ENCODE data around the gene LMX1A.

Gene LMX1A

DNA sequence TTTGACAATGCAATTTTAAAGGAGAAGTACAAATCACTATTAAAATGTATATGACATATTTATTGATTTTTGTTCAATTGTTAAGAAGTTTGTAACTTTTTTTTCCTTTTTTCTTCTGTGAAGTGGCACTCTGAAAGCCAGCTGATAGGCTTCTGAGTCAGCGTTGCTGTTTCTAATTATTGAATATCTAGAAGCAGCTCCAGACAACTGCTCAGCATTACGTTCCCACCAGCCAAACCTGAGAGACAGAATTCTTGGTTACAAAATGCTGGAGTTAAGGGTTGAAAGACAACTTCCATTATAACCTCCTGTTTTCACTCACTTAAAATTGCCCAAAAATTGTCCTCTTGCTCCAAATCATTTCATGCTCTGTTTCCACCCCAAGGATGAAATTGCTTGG is 31.4 kb upstream of the LMX1A start:
- TF ChIP-seq CREB1 (IDR thresholded peaks at IDR 0.05; ENCODE audit: low read depth) (no peak), NFIC (IDR thresholded peaks at IDR 0.05) (no peak), YY1 (IDR thresholded peaks at IDR 0.05; ENCODE audit: low read depth) (no peak), EGR1 (IDR thresholded peaks at IDR 0.05) (no peak), TAF1 (IDR thresholded peaks at IDR 0.05; ENCODE audit: low read depth) (no peak), EP300 (IDR thresholded peaks at IDR 0.05; ENCODE audit: borderline replicate concordance) (no peak), CEBPB (IDR thresholded peaks at IDR 0.05) (no peak), ZBTB7A (IDR thresholded peaks at IDR 0.05; ENCODE audit: low read depth) (no peak), FOXM1 (IDR thresholded peaks at IDR 0.05; ENCODE audit: borderline replicate concordance, low read depth) (no peak), RAD21 (IDR thresholded peaks at IDR 0.05; ENCODE audit: low read depth) (no peak), TEAD4 (IDR thresholded peaks at IDR 0.05) (no peak), TCF12 (IDR thresholded peaks at IDR 0.05; ENCODE audit: low read depth) (no peak)
- TF ChIP-seq, protein P1, sequence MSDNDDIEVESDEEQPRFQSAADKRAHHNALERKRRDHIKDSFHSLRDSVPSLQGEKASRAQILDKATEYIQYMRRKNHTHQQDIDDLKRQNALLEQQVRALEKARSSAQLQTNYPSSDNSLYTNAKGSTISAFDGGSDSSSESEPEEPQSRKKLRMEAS (IDR thresholded peaks at IDR 0.05): no peak
- TF ChIP-seq, protein P2, sequence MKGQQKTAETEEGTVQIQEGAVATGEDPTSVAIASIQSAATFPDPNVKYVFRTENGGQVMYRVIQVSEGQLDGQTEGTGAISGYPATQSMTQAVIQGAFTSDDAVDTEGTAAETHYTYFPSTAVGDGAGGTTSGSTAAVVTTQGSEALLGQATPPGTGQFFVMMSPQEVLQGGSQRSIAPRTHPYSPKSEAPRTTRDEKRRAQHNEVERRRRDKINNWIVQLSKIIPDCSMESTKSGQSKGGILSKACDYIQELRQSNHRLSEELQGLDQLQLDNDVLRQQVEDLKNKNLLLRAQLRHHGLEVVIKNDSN (IDR thresholded peaks at IDR 0.05): no peak
- TF ChIP-seq, protein P3, sequence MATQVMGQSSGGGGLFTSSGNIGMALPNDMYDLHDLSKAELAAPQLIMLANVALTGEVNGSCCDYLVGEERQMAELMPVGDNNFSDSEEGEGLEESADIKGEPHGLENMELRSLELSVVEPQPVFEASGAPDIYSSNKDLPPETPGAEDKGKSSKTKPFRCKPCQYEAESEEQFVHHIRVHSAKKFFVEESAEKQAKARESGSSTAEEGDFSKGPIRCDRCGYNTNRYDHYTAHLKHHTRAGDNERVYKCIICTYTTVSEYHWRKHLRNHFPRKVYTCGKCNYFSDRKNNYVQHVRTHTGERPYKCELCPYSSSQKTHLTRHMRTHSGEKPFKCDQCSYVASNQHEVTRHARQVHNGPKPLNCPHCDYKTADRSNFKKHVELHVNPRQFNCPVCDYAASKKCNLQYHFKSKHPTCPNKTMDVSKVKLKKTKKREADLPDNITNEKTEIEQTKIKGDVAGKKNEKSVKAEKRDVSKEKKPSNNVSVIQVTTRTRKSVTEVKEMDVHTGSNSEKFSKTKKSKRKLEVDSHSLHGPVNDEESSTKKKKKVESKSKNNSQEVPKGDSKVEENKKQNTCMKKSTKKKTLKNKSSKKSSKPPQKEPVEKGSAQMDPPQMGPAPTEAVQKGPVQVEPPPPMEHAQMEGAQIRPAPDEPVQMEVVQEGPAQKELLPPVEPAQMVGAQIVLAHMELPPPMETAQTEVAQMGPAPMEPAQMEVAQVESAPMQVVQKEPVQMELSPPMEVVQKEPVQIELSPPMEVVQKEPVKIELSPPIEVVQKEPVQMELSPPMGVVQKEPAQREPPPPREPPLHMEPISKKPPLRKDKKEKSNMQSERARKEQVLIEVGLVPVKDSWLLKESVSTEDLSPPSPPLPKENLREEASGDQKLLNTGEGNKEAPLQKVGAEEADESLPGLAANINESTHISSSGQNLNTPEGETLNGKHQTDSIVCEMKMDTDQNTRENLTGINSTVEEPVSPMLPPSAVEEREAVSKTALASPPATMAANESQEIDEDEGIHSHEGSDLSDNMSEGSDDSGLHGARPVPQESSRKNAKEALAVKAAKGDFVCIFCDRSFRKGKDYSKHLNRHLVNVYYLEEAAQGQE (IDR thresholded peaks at IDR 0.05; ENCODE audit: low read depth): no peak

DNA sequence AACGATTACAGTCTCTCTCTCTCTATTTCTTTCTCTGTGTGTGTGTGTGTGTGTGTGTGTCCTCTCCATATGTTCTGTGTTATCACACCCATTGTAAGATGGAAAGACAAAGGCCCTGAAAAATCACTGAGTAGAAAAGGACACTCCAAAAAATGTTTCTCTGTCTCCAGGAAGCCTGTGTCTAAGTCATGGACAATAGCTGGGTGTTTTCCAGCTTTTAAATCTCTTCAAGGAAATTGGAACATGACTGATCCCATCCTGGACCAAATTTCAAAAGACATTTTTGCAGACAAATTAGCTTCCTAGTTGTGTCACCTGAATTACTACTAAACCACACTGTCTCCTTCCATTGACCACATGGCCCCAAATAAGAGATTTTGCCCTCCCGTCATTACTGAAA is 31.0 kb upstream of the LMX1A start:
- TF ChIP-seq TEAD4 (IDR thresholded peaks at IDR 0.05) (no peak), YY1 (IDR thresholded peaks at IDR 0.05; ENCODE audit: low read depth) (no peak), EGR1 (IDR thresholded peaks at IDR 0.05) (no peak)

DNA sequence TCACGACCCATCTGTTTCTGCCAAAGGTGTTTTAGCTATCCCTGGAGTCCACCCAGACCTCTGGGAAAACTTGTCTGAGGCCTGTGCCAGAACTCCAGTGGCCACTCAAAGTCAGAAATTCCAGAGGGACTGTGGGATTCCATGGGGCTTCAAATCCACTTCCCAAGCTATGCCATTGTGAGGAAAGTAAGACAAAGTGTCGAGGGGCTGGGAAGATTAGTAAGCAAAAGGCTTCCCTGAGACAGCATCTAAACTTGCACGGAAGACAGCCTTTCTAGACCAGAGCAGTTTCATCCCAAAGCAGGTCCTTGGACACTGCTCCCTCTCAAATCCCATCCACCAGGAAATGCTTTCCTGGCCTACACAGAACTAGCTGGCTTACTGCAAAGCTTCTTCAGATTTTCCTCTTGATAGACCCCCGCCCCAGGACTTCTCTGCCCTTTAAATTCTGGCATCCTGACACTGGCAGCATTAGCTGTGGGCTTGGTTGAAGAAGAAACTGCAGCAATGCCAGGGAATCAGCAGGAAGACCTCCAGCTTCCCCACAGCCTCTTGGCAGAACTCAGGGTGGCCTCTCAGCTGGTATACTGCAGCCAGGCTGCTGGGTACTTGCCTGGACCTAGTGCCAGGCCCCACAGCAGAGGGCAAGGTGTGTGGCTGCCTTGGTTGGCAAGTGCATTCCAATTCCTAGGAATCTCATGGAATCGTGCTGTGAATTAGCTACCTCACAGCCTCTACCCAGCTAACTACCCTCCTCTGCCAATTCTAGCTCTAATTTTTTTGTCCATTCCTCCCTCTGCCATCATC is 27.3 kb upstream of the LMX1A start:
- TF ChIP-seq TAF1 (IDR thresholded peaks at IDR 0.05; ENCODE audit: low read depth) (no peak), RAD21 (IDR thresholded peaks at IDR 0.05; ENCODE audit: low read depth) (no peak), TCF12 (IDR thresholded peaks at IDR 0.05; ENCODE audit: low read depth) (no peak), NFIC (IDR thresholded peaks at IDR 0.05) (no peak), EP300 (IDR thresholded peaks at IDR 0.05; ENCODE audit: borderline replicate concordance) (no peak), TEAD4 (IDR thresholded peaks at IDR 0.05) (no peak), FOXM1 (IDR thresholded peaks at IDR 0.05; ENCODE audit: borderline replicate concordance, low read depth) (no peak), YY1 (IDR thresholded peaks at IDR 0.05; ENCODE audit: low read depth) (no peak), CREB1 (IDR thresholded peaks at IDR 0.05; ENCODE audit: low read depth) (no peak)
- TF ChIP-seq, protein P1 (IDR thresholded peaks at IDR 0.05): no peak

DNA sequence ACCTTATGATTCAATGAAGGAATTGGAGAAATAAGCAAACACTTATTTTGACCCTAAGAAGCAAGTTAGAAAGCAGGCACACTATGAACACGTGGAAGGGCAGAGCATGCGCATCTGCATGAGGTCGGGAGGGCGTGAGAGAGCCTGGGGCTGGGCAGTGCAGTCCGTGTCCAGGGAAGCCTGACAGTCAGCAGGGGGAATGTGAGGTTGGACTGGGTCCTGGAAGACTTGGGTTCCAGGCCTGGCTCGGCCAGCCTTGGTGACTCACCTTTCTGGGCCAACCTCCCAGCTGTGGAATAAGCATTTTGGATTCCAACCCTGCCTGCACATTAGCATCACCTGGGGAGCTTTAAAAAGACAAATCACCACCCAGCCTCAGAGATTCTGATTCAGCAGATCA is 26.6 kb upstream of the LMX1A start:
- TF ChIP-seq FOXM1 (IDR thresholded peaks at IDR 0.05; ENCODE audit: borderline replicate concordance, low read depth): no peak
- TF ChIP-seq NFIC (IDR thresholded peaks at IDR 0.05): no peak
- TF ChIP-seq, protein P1 (IDR thresholded peaks at IDR 0.05): peak; percentile 36; the same call in 1 of the 2 replicates

DNA sequence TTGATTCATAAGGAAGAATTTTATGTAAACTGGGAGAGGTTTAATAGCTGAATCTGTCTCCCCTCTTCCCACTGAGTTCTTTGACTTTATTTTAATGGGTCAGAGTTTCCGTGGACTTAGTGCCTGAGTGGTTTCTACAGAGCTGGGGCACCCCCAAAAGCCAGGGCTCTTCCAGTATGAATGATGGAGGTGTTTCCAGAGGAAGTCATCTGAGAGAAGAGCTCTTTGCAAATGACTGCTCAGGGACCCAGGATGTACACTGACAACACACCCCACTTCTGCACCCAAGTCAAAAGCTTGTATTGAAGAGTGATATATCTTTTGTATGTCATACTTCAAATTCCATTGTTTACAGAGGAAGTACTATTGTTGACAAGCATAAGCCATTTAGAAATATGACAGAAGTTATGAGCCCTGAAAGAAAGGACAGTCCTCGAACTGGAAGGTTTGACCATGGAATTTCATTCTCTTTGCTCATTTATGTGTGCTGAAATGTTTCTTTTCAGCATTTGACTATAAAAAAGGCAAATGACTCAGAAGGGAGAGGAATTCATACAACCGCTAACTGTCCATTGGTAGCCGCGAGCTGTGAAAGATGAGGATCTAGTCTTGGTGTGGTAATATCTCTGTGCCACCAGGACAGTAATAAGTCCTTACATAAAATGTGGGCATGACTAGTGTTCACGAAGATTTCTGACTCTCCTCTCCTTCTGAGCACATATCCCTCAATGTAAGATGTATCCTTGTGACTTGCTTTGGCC is 25.4 kb upstream of the LMX1A start:
- TF ChIP-seq CREB1 (IDR thresholded peaks at IDR 0.05; ENCODE audit: low read depth) (no peak), EP300 (IDR thresholded peaks at IDR 0.05; ENCODE audit: borderline replicate concordance) (no peak), FOXM1 (IDR thresholded peaks at IDR 0.05; ENCODE audit: borderline replicate concordance, low read depth) (no peak), TCF12 (IDR thresholded peaks at IDR 0.05; ENCODE audit: low read depth) (no peak), TAF1 (IDR thresholded peaks at IDR 0.05; ENCODE audit: low read depth) (no peak), CEBPB (IDR thresholded peaks at IDR 0.05) (no peak), RAD21 (IDR thresholded peaks at IDR 0.05; ENCODE audit: low read depth) (no peak)
- TF ChIP-seq, protein P2 (IDR thresholded peaks at IDR 0.05): no peak

DNA sequence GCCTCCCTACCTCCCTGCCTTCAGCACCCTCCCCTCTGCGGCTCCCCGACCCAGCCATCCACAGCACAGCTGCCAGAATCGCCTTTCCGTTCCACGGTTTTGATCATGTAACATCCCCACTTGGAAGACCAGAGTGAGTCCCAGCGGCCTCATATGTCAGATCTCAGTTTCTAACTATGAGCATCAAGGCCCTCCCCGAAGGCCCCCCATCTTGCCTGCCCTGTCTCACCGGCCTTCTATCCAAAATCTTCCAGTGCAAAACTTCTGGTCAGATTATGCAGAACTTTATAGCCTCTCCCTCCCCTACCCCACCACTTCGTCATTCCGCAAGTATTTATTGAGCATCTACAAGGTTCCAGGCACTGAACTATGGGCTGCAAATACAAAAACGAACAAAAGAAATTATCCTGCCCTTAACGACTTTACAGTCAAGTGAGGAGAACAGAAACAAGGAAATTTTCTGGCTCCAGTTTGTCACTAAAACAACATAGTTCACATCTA is 20.3 kb upstream of the LMX1A start:
- no peak for TF ChIP-seq YY1 (IDR thresholded peaks at IDR 0.05; ENCODE audit: low read depth)
- no peak for TF ChIP-seq EP300 (IDR thresholded peaks at IDR 0.05; ENCODE audit: borderline replicate concordance)
- no peak for TF ChIP-seq TEAD4 (IDR thresholded peaks at IDR 0.05)
- TF ChIP-seq, protein P1 (IDR thresholded peaks at IDR 0.05): no peak
- no peak for TF ChIP-seq NFIC (IDR thresholded peaks at IDR 0.05)
- TF ChIP-seq CREB1 (IDR thresholded peaks at IDR 0.05; ENCODE audit: low read depth): no peak
- TF ChIP-seq, protein P3 (IDR thresholded peaks at IDR 0.05; ENCODE audit: low read depth): no peak
- TF ChIP-seq TAF1 (IDR thresholded peaks at IDR 0.05; ENCODE audit: low read depth): no peak
- TF ChIP-seq FOXM1 (IDR thresholded peaks at IDR 0.05; ENCODE audit: borderline replicate concordance, low read depth): no peak
- TF ChIP-seq, protein P2 (IDR thresholded peaks at IDR 0.05): no peak
